ENCODE data around the gene ADH7.

Gene ADH7

GRCh38 chr4:99404595-99405287, 30.4 kb downstream of the ADH7 start:
- no peaks in the 10 kb centered on the region for H3K27me3 ChIP-seq (replicated peaks; ENCODE audit: control insufficient read depth, insufficient read depth, low read length, poor library complexity, severe bottlenecking)
- no peak overlapping the region for H3K4me3 ChIP-seq (ENCODE audit: insufficient read depth, low read depth, low read length, poor library complexity, severe bottlenecking)
- H3K36me3 ChIP-seq (ENCODE audit: control insufficient read depth, insufficient read depth, low read length) = no peaks in the 10 kb centered on the region
- DNase-seq = no peak
- H3K9me3 ChIP-seq (ENCODE audit: control insufficient read depth, low read length) = no peaks in the 10 kb centered on the region
- H3K4me1 ChIP-seq (ENCODE audit: control insufficient read depth, insufficient read depth, low read length, poor library complexity, severe bottlenecking) = no peaks in the 10 kb centered on the region
- H3K27ac ChIP-seq (ENCODE audit: insufficient read depth, low read length, poor library complexity, severe bottlenecking) = no peak overlapping the region

GRCh38 chr4:99403380-99404184, 31.6 kb downstream of the ADH7 start:
- Histone ChIP-seq H3K27ac (ENCODE audit: insufficient read depth, low read length, poor library complexity, severe bottlenecking) (no peak overlapping the region), H3K27me3 (replicated peaks; ENCODE audit: control insufficient read depth, insufficient read depth, low read length, poor library complexity, severe bottlenecking) (no peaks in the 10 kb centered on the region), H3K36me3 (ENCODE audit: control insufficient read depth, insufficient read depth, low read length) (no peaks in the 10 kb centered on the region), H3K9me3 (ENCODE audit: control insufficient read depth, low read length) (no peaks in the 10 kb centered on the region), H3K4me1 (ENCODE audit: control insufficient read depth, insufficient read depth, low read length, poor library complexity, severe bottlenecking) (no peaks in the 10 kb centered on the region), H3K4me3 (ENCODE audit: insufficient read depth, low read depth, low read length, poor library complexity, severe bottlenecking) (no peak overlapping the region)
- no peak for DNase-seq

- Histone ChIP-seq H3K36me3 (ENCODE audit: control insufficient read depth, insufficient read depth, low read length) (no peaks in the 10 kb centered on the region), H3K27me3 (replicated peaks; ENCODE audit: control insufficient read depth, insufficient read depth, low read length, poor library complexity, severe bottlenecking) (no peaks in the 10 kb centered on the region), H3K4me3 (ENCODE audit: insufficient read depth, low read depth, low read length, poor library complexity, severe bottlenecking) (no peak overlapping the region), H3K9me3 (ENCODE audit: control insufficient read depth, low read length) (no peaks in the 10 kb centered on the region), H3K4me1 (ENCODE audit: control insufficient read depth, insufficient read depth, low read length, poor library complexity, severe bottlenecking) (no peaks in the 10 kb centered on the region), H3K27ac (ENCODE audit: insufficient read depth, low read length, poor library complexity, severe bottlenecking) (no peak overlapping the region)
- DNase-seq = no peak
These were observed 32.4 kb downstream of the ADH7 start for GRCh38 chr4:99402765-99403164.

- Histone ChIP-seq H3K4me3 (ENCODE audit: insufficient read depth, low read depth, low read length, poor library complexity, severe bottlenecking) (no peak overlapping the region), H3K36me3 (ENCODE audit: control insufficient read depth, insufficient read depth, low read length) (no peaks in the 10 kb centered on the region), H3K27ac (ENCODE audit: insufficient read depth, low read length, poor library complexity, severe bottlenecking) (no peak overlapping the region), H3K27me3 (replicated peaks; ENCODE audit: control insufficient read depth, insufficient read depth, low read length, poor library complexity, severe bottlenecking) (no peaks in the 10 kb centered on the region), H3K4me1 (ENCODE audit: control insufficient read depth, insufficient read depth, low read length, poor library complexity, severe bottlenecking) (no peaks in the 10 kb centered on the region), H3K9me3 (ENCODE audit: control insufficient read depth, low read length) (no peaks in the 10 kb centered on the region)
- DNase-seq = no peak
These were observed 34.3 kb downstream of the ADH7 start for GRCh38 chr4:99400831-99401230.

GRCh38 chr4:99399017-99399416, 36.1 kb downstream of the ADH7 start:
- no peak for DNase-seq
- H3K27me3 ChIP-seq (replicated peaks; ENCODE audit: control insufficient read depth, insufficient read depth, low read length, poor library complexity, severe bottlenecking) = no peaks in the 10 kb centered on the region
- H3K9me3 ChIP-seq (ENCODE audit: control insufficient read depth, low read length) = no peaks in the 10 kb centered on the region
- H3K4me1 ChIP-seq (ENCODE audit: control insufficient read depth, insufficient read depth, low read length, poor library complexity, severe bottlenecking) = no peaks in the 10 kb centered on the region
- H3K27ac ChIP-seq (ENCODE audit: insufficient read depth, low read length, poor library complexity, severe bottlenecking) = no peak overlapping the region
- H3K36me3 ChIP-seq (ENCODE audit: control insufficient read depth, insufficient read depth, low read length) = no peaks in the 10 kb centered on the region
- H3K4me3 ChIP-seq (ENCODE audit: insufficient read depth, low read depth, low read length, poor library complexity, severe bottlenecking) = no peak overlapping the region

GRCh38 chr4:99395595-99396364, 39.4 kb downstream of the ADH7 start:
- Histone ChIP-seq H3K27me3 (replicated peaks; ENCODE audit: control insufficient read depth, insufficient read depth, low read length, poor library complexity, severe bottlenecking) (no peaks in the 10 kb centered on the region), H3K9me3 (ENCODE audit: control insufficient read depth, low read length) (no peaks in the 10 kb centered on the region), H3K36me3 (ENCODE audit: control insufficient read depth, insufficient read depth, low read length) (no peaks in the 10 kb centered on the region), H3K4me1 (ENCODE audit: control insufficient read depth, insufficient read depth, low read length, poor library complexity, severe bottlenecking) (no peaks in the 10 kb centered on the region), H3K4me3 (ENCODE audit: insufficient read depth, low read depth, low read length, poor library complexity, severe bottlenecking) (no peak overlapping the region), H3K27ac (ENCODE audit: insufficient read depth, low read length, poor library complexity, severe bottlenecking) (no peak overlapping the region)
- no peak for DNase-seq

GRCh38 chr4:99394896-99395295, 40.2 kb downstream of the ADH7 start:
- no peak for DNase-seq
- Histone ChIP-seq H3K36me3 (ENCODE audit: control insufficient read depth, insufficient read depth, low read length) (no peaks in the 10 kb centered on the region), H3K27me3 (replicated peaks; ENCODE audit: control insufficient read depth, insufficient read depth, low read length, poor library complexity, severe bottlenecking) (no peaks in the 10 kb centered on the region), H3K4me1 (ENCODE audit: control insufficient read depth, insufficient read depth, low read length, poor library complexity, severe bottlenecking) (no peaks in the 10 kb centered on the region), H3K9me3 (ENCODE audit: control insufficient read depth, low read length) (no peaks in the 10 kb centered on the region), H3K27ac (ENCODE audit: insufficient read depth, low read length, poor library complexity, severe bottlenecking) (no peak overlapping the region), H3K4me3 (ENCODE audit: insufficient read depth, low read depth, low read length, poor library complexity, severe bottlenecking) (no peak overlapping the region)

- Histone ChIP-seq H3K27me3 (replicated peaks; ENCODE audit: control insufficient read depth, insufficient read depth, low read length, poor library complexity, severe bottlenecking) (no peaks in the 10 kb centered on the region), H3K4me3 (ENCODE audit: insufficient read depth, low read depth, low read length, poor library complexity, severe bottlenecking) (no peak overlapping the region), H3K36me3 (ENCODE audit: control insufficient read depth, insufficient read depth, low read length) (no peaks in the 10 kb centered on the region), H3K27ac (ENCODE audit: insufficient read depth, low read length, poor library complexity, severe bottlenecking) (no peak overlapping the region), H3K9me3 (ENCODE audit: control insufficient read depth, low read length) (no peaks in the 10 kb centered on the region), H3K4me1 (ENCODE audit: control insufficient read depth, insufficient read depth, low read length, poor library complexity, severe bottlenecking) (no peaks in the 10 kb centered on the region)
- no peak for DNase-seq
These were observed 45.1 kb downstream of the ADH7 start for GRCh38 chr4:99390055-99390454.

- H3K4me1 ChIP-seq (ENCODE audit: control insufficient read depth, insufficient read depth, low read length, poor library complexity, severe bottlenecking) = no peaks in the 10 kb centered on the region
- H3K27me3 ChIP-seq (replicated peaks; ENCODE audit: control insufficient read depth, insufficient read depth, low read length, poor library complexity, severe bottlenecking) = no peaks in the 10 kb centered on the region
- no peaks in the 10 kb centered on the region for H3K36me3 ChIP-seq (ENCODE audit: control insufficient read depth, insufficient read depth, low read length)
- no peak for DNase-seq
- H3K27ac ChIP-seq (ENCODE audit: insufficient read depth, low read length, poor library complexity, severe bottlenecking) = no peak overlapping the region
- H3K4me3 ChIP-seq (ENCODE audit: insufficient read depth, low read depth, low read length, poor library complexity, severe bottlenecking) = no peak overlapping the region
- H3K9me3 ChIP-seq (ENCODE audit: control insufficient read depth, low read length) = no peaks in the 10 kb centered on the region
These were observed 45.5 kb downstream of the ADH7 start for GRCh38 chr4:99389606-99390005.

Data from effector memory CD4-positive, alpha-beta T cell (primary cell).